Activated CD4-positive, alpha-beta T cell treated with anti-CD3 and anti-CD28 coated beads, Interleukin-2, amount 50 U/mL, for 24 hours (primary cell): ENCODE results near the gene CDHR5.
"Not testable (repeated sequence)": the region's sequence is repeated elsewhere in the genome, so short reads cannot be mapped to it uniquely, and the experiment has no call there.

Experiments
- DNase-seq, 2 donors: peaks; one replicate each; pipeline ENCODE4 v3.0.0-alpha.2; 2020; ENCODE audit warnings: low read depth in 1 of 2, low spot score in 1 of 2

CDHR5 gene

GRCh38 chr11:624705-625635 lies at the start of gene CDHR5:
Gene CDHR5 (minus strand): TSS chr11:624955. CDS start chr11:624902, 53 bp downstream.
- no peak for DNase-seq

DNA sequence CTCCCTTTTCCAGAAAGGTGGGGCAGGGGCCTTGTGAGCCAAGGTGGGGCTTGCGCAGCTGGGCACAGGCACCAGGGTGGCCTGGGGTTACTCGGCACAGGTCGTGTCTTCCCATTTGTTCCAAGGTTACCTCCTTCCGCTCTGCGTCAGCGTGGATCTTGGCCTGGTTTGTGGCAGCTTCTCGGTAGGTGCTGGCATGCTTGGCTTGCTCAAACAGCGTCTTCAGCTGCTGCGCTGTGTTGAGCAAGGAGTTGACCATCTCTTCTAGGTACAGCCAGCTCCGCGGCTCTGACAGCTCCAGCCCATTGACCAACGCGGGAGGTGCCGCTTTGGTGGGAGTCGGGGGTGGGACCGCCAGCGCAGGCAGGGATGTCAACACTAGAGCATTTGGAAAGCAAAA lies 49.7 kb upstream of the CDHR5 start:
- no peak for DNase-seq

GRCh38 chr11:673866-674265 lies 49.1 kb upstream of the CDHR5 start:
- DNase-seq = no peak

DNA sequence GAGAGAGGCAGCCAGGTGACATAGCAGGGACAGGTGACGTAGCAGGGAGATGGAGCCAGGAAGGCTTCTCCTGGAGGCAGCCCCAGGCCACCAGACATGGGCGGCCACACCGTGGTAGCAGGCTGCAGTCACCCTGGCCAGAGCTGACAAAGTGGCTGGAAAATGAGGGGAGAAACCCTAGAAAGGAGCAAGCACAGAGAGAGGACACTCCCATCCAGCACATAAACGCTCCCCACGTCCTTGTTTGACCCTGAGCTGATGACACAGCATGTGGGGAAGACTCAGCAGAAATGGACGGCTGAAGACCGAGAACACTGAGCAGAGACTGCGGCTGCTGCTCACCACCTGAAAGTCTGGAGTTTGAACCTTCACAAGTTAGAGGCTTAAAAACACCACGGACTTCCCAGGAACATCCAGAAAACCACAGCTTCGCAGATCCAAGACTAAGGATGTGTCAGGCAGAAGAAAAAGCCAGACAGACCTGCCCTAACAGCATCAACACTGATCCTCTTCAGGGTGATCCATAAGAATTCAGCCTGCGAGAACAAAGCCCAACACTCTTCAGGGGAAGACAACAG lies 41.0 kb upstream of the CDHR5 start:
- DNase-seq = no peak

GRCh38 chr11:665062-665703 lies 40.4 kb upstream of the CDHR5 start:
- no peak for DNase-seq

GRCh38 chr11:662689-663274 lies 38.0 kb upstream of the CDHR5 start:
- DNase-seq = no peak

GRCh38 chr11:660681-661444 lies 36.1 kb upstream of the CDHR5 start:
- no peak for DNase-seq

DNA sequence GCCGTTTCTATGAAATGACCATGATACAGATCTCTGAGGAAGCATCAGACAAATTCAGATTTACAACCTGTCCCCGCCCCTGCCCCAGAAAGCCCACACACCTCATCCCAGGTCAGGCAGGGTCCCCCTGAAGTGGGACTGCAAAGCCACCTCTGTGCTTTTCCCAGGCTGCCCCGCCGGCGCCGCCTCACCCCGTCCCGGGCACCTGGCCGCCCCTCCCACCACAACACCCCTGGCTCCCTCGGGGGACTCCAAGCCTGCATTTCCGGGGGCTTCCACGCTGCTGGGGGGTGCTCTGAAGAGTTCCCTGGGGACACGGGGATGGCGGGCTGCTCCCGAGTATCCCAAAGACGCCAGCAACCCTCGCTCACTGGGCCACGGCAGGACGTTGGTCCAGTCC lies 35.5 kb upstream of the CDHR5 start:
- DNase-seq = no peak

DNA sequence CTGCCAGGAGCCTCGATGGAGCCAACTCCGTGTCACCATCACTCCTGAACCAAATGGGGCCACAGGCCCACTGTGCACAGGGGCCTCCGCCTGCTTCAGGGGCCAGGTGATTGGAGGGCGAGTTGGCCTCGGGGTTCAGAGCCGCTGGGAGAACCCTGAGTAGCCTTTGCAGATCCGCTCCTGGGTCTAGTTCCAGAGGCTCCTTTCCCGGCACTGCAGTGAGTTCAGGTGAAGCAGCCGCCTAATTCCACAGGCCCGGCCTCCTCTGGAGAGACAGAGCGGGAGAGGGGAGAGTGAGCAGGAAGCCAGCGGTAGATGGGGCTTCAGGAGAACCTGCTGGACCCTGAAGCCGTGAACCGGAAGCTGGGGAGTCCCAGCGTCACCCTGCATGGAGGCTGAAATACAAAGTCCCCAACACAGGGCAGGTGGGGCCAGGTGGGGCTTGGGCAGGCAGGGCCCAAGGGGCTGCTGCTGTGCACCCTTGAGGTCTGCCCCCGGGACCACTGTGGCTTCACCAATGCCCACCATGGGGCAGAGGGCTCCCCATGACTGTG lies 34.9 kb upstream of the CDHR5 start:
- no peak for DNase-seq

DNA sequence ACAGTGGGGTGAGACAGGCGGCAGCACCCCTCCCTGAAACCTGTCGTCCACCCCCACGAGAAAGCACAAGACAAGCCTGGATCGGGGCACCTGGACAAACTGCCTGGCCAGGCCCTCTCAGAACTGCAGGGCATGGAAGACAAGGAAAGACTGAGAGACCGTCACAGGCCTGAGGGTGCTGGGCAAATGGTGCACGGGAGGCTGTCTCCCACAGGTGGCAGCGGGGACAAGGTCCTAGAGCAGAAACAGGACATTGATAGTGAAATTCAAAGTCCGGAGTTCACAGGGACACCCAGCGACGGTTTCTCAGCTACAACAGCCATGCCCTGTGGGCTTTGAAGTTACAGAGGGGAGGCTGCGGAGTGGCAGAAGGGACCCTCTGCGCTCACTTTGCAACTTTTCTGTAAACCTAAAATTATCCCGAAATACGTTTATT lies 33.0 kb upstream of the CDHR5 start:
- no peak for DNase-seq

DNA sequence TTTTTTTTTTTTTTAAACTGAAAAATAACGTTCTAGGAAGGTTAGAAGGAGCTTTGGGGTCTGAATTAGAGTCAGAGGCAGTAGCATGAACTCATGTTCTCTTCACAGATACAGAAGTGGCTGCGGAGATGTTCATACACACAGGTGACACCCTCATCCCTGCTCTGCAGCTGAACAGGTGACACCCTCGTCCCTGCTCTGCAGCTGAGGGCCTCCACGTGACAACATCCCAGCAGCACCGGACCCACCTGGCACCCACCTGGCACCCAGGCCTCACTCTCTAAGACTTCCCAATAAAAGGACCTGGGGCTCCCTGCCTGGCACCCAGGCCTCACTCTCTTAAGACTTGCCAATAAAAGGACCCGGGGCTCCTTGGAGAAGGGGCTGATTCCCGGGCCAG lies 32.1 kb upstream of the CDHR5 start:
- DNase-seq = no peak

DNA sequence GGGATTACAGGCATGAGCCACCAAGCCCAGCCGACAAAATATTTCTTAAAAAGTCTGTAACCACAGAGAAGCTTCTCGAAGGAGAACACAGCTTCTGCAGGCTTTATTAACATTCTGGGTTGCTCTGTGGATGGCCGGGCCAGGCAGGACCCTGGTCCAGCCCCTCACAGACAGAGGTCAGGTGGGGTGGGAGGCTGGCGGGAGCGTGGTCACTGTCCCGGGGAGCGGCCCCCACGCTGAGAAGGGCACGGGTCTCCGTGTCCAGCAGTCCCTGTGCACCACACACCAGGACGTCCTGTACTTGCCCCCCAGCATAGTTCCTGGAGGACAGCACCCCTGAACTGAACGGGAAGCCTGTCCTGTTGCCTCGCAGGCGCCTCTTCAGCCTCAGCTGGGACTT lies 31.7 kb upstream of the CDHR5 start:
- DNase-seq = no peak

- no peak for DNase-seq
Observed at GRCh38 chr11:655036-655726, 30.4 kb upstream of the CDHR5 start.

GRCh38 chr11:654444-654843 lies 29.7 kb upstream of the CDHR5 start:
- not testable (repeated sequence) for DNase-seq

GRCh38 chr11:653837-654236 lies 29.1 kb upstream of the CDHR5 start:
- DNase-seq = no peak

- DNase-seq = not testable (repeated sequence)
Observed at GRCh38 chr11:653136-653535, 28.4 kb upstream of the CDHR5 start.

DNA sequence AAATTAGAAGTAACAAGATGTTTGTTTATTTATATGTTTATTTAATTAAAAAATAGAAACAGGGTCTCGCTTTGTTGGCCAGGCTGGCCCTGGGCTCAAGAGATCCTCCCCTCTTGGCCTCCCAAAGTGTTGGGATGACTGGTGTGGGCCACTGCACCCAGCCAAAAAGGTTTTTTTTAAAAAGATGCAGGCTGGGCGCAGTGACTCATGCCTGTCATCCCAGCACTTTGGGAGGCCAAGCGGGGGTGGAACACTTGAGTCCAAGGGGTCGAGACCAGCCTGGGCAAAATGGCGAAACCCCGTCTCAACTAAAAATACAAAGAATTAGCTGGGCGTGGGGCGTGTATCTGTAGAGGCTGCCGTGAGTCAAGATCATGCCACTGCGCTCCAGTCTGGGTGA lies 25.7 kb upstream of the CDHR5 start:
- no peak for DNase-seq

- DNase-seq = not testable (repeated sequence)
Observed at GRCh38 chr11:647672-648158, 23.0 kb upstream of the CDHR5 start.

GRCh38 chr11:646214-646613 lies 21.5 kb upstream of the CDHR5 start:
- DNase-seq = no peak

GRCh38 chr11:645536-645935 lies 20.8 kb upstream of the CDHR5 start:
- DNase-seq = no peak
